DND-41 (cell line): ENCODE measurements around the gene KIRREL3.

Experiments used
- ATAC-seq: fragments of 200-7000 bp; cut with Tn5 transposase; 3 replicates; pipeline ENCODE4 v1.9.1; 2021; ENCODE audit warnings: low read depth; ENCODE audit not compliant: insufficient read depth
- DNase-seq: peaks from one replicate; pipeline ENCODE4 v3.0.0-alpha.2; 2020
- H2AFZ ChIP-seq: 2 replicates; pipeline ENCODE4 v1.6.0; 2012; ENCODE audit warnings: low read depth, low read length
- H3K27ac ChIP-seq: 2 replicates; pipeline ENCODE4 v1.5.1; 2012; ENCODE audit warnings: low read length, inconsistent platforms
- H3K27me3 ChIP-seq: fragments of 200-600 bp; sonication (generic); 2 replicates; pipeline ENCODE4 v1.6.0; 2012; ENCODE audit warnings: low read length, mild to moderate bottlenecking, inconsistent platforms; ENCODE audit not compliant: insufficient read depth, poor library complexity
- H3K36me3 ChIP-seq: 2 replicates; pipeline ENCODE4 v1.5.1; 2012; ENCODE audit warnings: low read length, inconsistent platforms; ENCODE audit not compliant: insufficient read depth
- H3K4me1 ChIP-seq: 2 replicates; pipeline ENCODE4 v1.5.1; 2012; ENCODE audit warnings: mild to moderate bottlenecking, low read length; ENCODE audit not compliant: insufficient read depth
- H3K4me2 ChIP-seq: 2 replicates; pipeline ENCODE4 v1.6.0; 2012; ENCODE audit warnings: mild to moderate bottlenecking, moderate library complexity, low read length, inconsistent platforms; ENCODE audit not compliant: insufficient read depth
- H3K4me3 ChIP-seq, 2 experiments: fragments of 200-600 bp in 1 of 2; shearing (Covaris generic) in 1 of 2; 2 replicates each; pipeline ENCODE4 v1.5.1; 2012 to 2016; ENCODE audit warnings: inconsistent platforms in 2 of 2, low read length in 2 of 2, mild to moderate bottlenecking in 2 of 2, low read depth in 1 of 2, moderate library complexity in 1 of 2
- H3K79me2 ChIP-seq: 2 replicates; pipeline ENCODE4 v1.6.0; 2012; ENCODE audit warnings: low read length, inconsistent platforms; ENCODE audit not compliant: insufficient read depth
- H3K9ac ChIP-seq: 2 replicates; pipeline ENCODE4 v1.6.0; 2012; ENCODE audit warnings: low read depth, mild to moderate bottlenecking, inconsistent platforms, low read length, moderate library complexity
- H3K9me3 ChIP-seq: 2 replicates; pipeline ENCODE4 v1.5.1; 2012; ENCODE audit warnings: low read length, moderate library complexity, mild to moderate bottlenecking, inconsistent platforms; ENCODE audit not compliant: insufficient read depth, severe bottlenecking
- H4K20me1 ChIP-seq: 2 replicates; pipeline ENCODE4 v1.6.0; 2012; ENCODE audit warnings: low read length; ENCODE audit not compliant: insufficient read depth
- EZH2 ChIP-seq: IDR thresholded peaks from 3 replicates; pipeline ENCODE4 v1.6.1; 2012; ENCODE audit warnings: borderline replicate concordance, low read depth, mild to moderate bottlenecking, moderate library complexity, low read length, inconsistent platforms; ENCODE audit not compliant: severe bottlenecking
- TF ChIP-seq, protein P1 (sequence below): IDR thresholded peaks from 2 replicates; pipeline ENCODE4 v1.5.1; 2012; ENCODE audit warnings: borderline replicate concordance, low read length, moderate library complexity, mild to moderate bottlenecking; ENCODE audit not compliant: poor library complexity, severe bottlenecking; ENCODE audit errors: extremely low read depth

The KIRREL3 gene

GRCh38 chr11:126945319-126945718, 55.3 kb downstream of the KIRREL3 start:
- H3K27ac ChIP-seq: no peak overlapping the region
- peaks cover 11% of the 10 kb centered on the region for H3K27me3 ChIP-seq
- H3K9me3 ChIP-seq: no peaks in the 10 kb centered on the region
- H3K4me3 ChIP-seq: no peak overlapping the region
- no peak overlapping the region for H3K9ac ChIP-seq
- H3K4me2 ChIP-seq: no peak overlapping the region
- ATAC-seq (no peak), DNase-seq (no peak)
- no peaks in the 10 kb centered on the region for H3K36me3 ChIP-seq
- TF ChIP-seq, protein P1, sequence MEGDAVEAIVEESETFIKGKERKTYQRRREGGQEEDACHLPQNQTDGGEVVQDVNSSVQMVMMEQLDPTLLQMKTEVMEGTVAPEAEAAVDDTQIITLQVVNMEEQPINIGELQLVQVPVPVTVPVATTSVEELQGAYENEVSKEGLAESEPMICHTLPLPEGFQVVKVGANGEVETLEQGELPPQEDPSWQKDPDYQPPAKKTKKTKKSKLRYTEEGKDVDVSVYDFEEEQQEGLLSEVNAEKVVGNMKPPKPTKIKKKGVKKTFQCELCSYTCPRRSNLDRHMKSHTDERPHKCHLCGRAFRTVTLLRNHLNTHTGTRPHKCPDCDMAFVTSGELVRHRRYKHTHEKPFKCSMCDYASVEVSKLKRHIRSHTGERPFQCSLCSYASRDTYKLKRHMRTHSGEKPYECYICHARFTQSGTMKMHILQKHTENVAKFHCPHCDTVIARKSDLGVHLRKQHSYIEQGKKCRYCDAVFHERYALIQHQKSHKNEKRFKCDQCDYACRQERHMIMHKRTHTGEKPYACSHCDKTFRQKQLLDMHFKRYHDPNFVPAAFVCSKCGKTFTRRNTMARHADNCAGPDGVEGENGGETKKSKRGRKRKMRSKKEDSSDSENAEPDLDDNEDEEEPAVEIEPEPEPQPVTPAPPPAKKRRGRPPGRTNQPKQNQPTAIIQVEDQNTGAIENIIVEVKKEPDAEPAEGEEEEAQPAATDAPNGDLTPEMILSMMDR: no peak
- TF ChIP-seq EZH2: no peak
- H4K20me1 ChIP-seq: no peaks in the 10 kb centered on the region
- peaks cover 3% of the 10 kb centered on the region; the same call in 1 of the 2 replicates for H3K4me1 ChIP-seq
- H3K79me2 ChIP-seq: no peaks in the 10 kb centered on the region
- no peak overlapping the region for H2AFZ ChIP-seq

GRCh38 chr11:126943316-126943715, 57.3 kb downstream of the KIRREL3 start:
- H3K9ac ChIP-seq: no peak overlapping the region
- H3K4me2 ChIP-seq: no peak overlapping the region
- no peaks in the 10 kb centered on the region for H3K9me3 ChIP-seq
- no peaks in the 10 kb centered on the region for H3K79me2 ChIP-seq
- peaks cover 9% of the 10 kb centered on the region for H3K27me3 ChIP-seq
- TF ChIP-seq, protein P1: no peak
- no peak for TF ChIP-seq EZH2
- H4K20me1 ChIP-seq: no peaks in the 10 kb centered on the region
- no peaks in the 10 kb centered on the region for H3K4me1 ChIP-seq
- no peak overlapping the region for H3K27ac ChIP-seq
- DNase-seq (no peak), ATAC-seq (no peak)
- H2AFZ ChIP-seq: no peak overlapping the region
- no peak overlapping the region for H3K4me3 ChIP-seq
- no peaks in the 10 kb centered on the region for H3K36me3 ChIP-seq

DNA sequence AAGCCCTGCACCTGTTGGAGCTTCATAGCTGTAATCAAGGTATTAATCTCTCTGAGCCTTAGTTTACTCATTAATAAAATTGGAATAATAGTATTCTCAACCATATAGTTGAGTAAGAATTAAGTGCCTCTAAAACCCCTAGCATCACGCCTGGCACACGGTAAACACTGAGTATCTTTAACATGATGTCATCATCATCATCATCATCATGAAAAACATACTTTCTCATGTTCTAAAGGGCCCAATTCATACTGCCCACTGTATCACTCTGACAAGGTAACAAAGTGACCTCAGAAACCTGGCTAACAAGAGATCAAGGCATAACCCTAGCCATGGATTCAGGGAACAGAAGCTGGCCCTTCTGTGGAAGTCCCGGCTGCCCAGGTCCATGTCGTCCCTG, 58.4 kb downstream of the KIRREL3 start:
- H3K4me1 ChIP-seq: no peaks in the 10 kb centered on the region
- no peak overlapping the region for H3K9ac ChIP-seq
- no peak for DNase-seq
- H4K20me1 ChIP-seq: no peaks in the 10 kb centered on the region
- H3K4me3 ChIP-seq: no peak overlapping the region
- H3K27me3 ChIP-seq: peaks cover 4% of the 10 kb centered on the region
- H3K27ac ChIP-seq: no peak overlapping the region
- no peaks in the 10 kb centered on the region for H3K79me2 ChIP-seq
- ATAC-seq: no peak
- TF ChIP-seq, protein P1: no peak
- no peak for TF ChIP-seq EZH2
- H3K36me3 ChIP-seq: no peaks in the 10 kb centered on the region
- H2AFZ ChIP-seq: no peak overlapping the region
- no peak overlapping the region for H3K4me2 ChIP-seq
- no peaks in the 10 kb centered on the region for H3K9me3 ChIP-seq

- H3K79me2 ChIP-seq: no peaks in the 10 kb centered on the region
- H3K27ac ChIP-seq: no peak overlapping the region
- H3K4me3 ChIP-seq: no peak overlapping the region
- H3K36me3 ChIP-seq: no peaks in the 10 kb centered on the region
- TF ChIP-seq EZH2: no peak
- TF ChIP-seq, protein P1: no peak
- H3K9me3 ChIP-seq: no peaks in the 10 kb centered on the region
- H4K20me1 ChIP-seq: no peaks in the 10 kb centered on the region
- H3K4me2 ChIP-seq: no peak overlapping the region
- DNase-seq (no peak), ATAC-seq (no peak)
- no peak overlapping the region for H2AFZ ChIP-seq
- no peaks in the 10 kb centered on the region for H3K27me3 ChIP-seq
- no peaks in the 10 kb centered on the region for H3K4me1 ChIP-seq
- H3K9ac ChIP-seq: no peak overlapping the region
These were observed 61.0 kb downstream of the KIRREL3 start for GRCh38 chr11:126939552-126939951.
